ENCODE measurements around the gene MXI1.
"Not testable (repeated sequence)": the region's sequence is repeated elsewhere in the genome, so short reads cannot be mapped to it uniquely, and the experiment has no call there.

MXI1 gene

GRCh38 chr10:110239892-110240291 is 32.5 kb downstream of the MXI1 start:
- no peak for DNase-seq (ENCODE audit: low spot score)

GRCh38 chr10:110241407-110241806 is 34.0 kb downstream of the MXI1 start:
- DNase-seq (ENCODE audit: low spot score) = no peak

- DNase-seq (ENCODE audit: low spot score) = no peak
These were observed 34.4 kb downstream of the MXI1 start for GRCh38 chr10:110241841-110242240.

- DNase-seq (ENCODE audit: low spot score) = no peak
These were observed 35.1 kb downstream of the MXI1 start for GRCh38 chr10:110242511-110242910.

- peak; percentile 21 for DNase-seq (ENCODE audit: low spot score)
These were observed 37.1 kb downstream of the MXI1 start for GRCh38 chr10:110244550-110244949.

GRCh38 chr10:110247833-110248232 is 40.4 kb downstream of the MXI1 start:
- not testable (repeated sequence) for DNase-seq (ENCODE audit: low spot score)

GRCh38 chr10:110249489-110249888 is 42.1 kb downstream of the MXI1 start:
- not testable (repeated sequence) for DNase-seq (ENCODE audit: low spot score)

- not testable (repeated sequence) for DNase-seq (ENCODE audit: low spot score)
These were observed 44.0 kb downstream of the MXI1 start for GRCh38 chr10:110251392-110251791.

- no peak for DNase-seq (ENCODE audit: low spot score)
These were observed 44.7 kb downstream of the MXI1 start for GRCh38 chr10:110252151-110252550.

- no peak for DNase-seq (ENCODE audit: low spot score)
These were observed 47.1 kb downstream of the MXI1 start for GRCh38 chr10:110254467-110254866.

GRCh38 chr10:110258542-110258941 is 51.1 kb downstream of the MXI1 start:
- DNase-seq (ENCODE audit: low spot score) = no peak

GRCh38 chr10:110259317-110259716 is 51.9 kb downstream of the MXI1 start:
- no peak for DNase-seq (ENCODE audit: low spot score)

GRCh38 chr10:110260746-110261477 is 53.5 kb downstream of the MXI1 start:
- no peak for DNase-seq (ENCODE audit: low spot score)

GRCh38 chr10:110263164-110263563 is 55.8 kb downstream of the MXI1 start:
- DNase-seq (ENCODE audit: low spot score) = no peak

GRCh38 chr10:110265573-110266193 is 58.3 kb downstream of the MXI1 start:
- no peak for DNase-seq (ENCODE audit: low spot score)

GRCh38 chr10:110267276-110267675 is 59.9 kb downstream of the MXI1 start:
- no peak for DNase-seq (ENCODE audit: low spot score)

GRCh38 chr10:110268442-110268841 is 61.0 kb downstream of the MXI1 start:
- no peak for DNase-seq (ENCODE audit: low spot score)

GRCh38 chr10:110268971-110269370 is 61.6 kb downstream of the MXI1 start:
- no peak for DNase-seq (ENCODE audit: low spot score)

GRCh38 chr10:110269374-110270318 is 62.2 kb downstream of the MXI1 start:
- DNase-seq (ENCODE audit: low spot score) = no peak

GRCh38 chr10:110272995-110273394 is 65.6 kb downstream of the MXI1 start:
- not testable (repeated sequence) for DNase-seq (ENCODE audit: low spot score)

GRCh38 chr10:110273474-110273873 is 66.1 kb downstream of the MXI1 start:
- DNase-seq (ENCODE audit: low spot score) = no peak

GRCh38 chr10:110274072-110274627 is 66.7 kb downstream of the MXI1 start:
- no peak for DNase-seq (ENCODE audit: low spot score)
